Putamen (tissue), 1 donor: Measurements from ENCODE around the gene RSRC1.
A peak's percentile ranks its signal among the peaks of the same experiment; 100 is the strongest.
"Not testable (repeated sequence)": the region's sequence is repeated elsewhere in the genome, so short reads cannot be mapped to it uniquely, and the experiment has no call there.

Source experiments
- DNase-seq: peaks from one replicate; pipeline ENCODE4 v3.0.0-alpha.2; 2016; ENCODE audit warnings: low spot score

The RSRC1 gene

DNA sequence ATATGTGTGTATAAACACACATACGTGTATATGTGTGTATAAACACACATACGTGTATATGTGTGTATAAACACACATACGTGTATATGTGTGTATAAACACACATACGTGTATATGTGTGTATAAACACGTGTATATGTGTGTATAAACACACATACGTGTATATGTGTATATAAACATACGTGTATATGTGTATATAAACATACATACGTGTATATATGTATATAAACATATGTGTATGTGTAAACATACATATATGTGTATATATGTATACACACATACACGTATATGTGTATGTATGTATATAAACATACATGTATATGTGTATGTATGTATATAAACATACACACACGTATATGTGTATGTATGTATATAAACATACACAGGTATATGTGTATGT lies 119.1 kb downstream of the RSRC1 start:
- not testable (repeated sequence) for DNase-seq

DNA sequence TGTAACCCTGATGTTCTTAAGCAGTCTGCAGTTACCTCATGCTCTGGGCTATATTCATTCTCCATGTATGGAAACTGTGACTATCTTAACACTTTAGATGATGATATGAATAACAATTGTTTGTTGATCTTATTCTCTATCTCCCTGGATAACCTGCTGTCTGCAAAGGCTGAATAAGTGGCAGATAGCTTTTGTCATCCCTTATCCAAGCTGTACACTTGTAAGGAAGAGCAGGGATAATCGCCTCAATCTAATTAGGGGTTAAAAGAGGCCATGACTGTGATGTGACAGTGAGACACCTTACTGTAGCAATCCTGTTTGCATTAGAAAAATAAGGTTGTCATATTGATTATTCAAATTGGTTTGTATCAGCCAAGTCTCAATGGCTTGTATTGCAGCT lies 123.9 kb downstream of the RSRC1 start:
- DNase-seq: no peak

DNA sequence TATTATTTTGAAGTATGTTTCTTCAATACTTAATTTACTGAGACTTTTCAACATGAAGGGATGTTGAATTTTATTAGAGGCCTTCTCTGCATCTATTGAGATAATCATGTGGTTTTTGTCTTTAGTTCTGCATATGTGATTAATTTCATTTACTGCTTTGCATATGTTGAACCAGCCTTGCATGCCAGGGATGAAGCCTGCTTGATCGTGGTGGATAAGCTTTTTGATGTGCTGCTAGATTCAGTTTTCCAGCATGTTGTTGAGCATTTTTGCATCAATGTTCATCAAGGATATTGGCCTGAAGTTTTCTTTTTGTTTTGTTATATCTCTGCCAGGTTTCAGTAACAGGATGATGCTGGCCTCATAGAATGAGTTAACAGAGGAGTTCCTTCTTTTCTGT lies 134.4 kb downstream of the RSRC1 start:
- DNase-seq: no peak

DNA sequence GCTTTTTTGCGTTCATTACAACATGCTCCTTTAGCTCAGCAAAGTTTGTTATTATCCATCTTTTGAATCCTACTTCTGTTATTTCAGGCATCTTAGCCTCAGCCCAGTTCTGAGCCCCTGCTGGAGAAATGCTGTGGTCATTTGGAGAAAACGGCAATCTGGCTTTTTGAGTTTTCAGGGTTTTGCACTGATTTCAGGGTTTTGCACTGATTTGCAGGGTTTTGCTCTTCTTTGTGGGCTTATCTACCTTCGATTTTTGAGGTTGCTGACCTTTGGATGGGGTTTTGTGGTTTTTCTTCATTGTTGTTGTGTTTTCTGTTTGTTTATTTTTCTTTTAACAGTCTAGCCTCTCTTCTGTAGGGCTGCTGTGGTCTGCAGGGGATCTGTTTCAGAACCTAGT lies 137.4 kb downstream of the RSRC1 start:
- DNase-seq: no peak

DNA sequence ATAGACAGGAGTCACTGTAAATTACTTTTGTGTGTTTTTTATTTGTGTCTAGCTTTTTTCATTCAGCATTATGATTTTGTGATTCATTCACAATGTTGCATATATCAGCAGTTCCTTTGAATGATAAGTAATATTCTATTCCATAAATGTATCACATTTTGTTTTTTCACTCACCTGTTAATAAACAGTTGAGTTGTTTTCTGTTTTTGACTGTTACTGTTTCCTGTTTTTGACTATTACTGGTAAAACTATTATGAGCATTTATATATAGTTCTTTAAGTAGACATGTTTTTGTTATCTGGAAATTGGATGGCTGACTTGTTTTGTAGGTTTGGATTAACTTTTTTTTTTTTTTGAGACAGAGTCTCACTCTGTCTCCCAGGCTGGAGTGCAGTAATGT lies 138.4 kb downstream of the RSRC1 start:
- no peak for DNase-seq

DNA sequence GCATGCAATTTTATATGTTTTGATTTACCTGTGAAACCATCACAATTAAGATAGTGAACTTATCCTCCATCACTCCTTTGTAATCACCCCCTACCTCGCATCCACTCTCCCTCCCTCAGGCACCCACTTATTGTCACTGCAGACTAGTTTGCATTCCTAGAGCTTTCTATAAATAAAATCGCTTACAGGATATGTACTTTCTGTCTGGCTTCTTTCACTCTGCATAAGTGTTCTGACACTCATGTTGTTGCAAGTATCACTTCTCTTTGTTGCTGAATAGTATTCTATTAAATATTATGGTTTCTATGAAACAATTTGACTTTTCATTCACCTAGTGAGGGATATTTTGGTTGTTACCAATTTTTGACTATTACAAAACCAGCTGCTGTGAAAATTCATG lies 139.3 kb downstream of the RSRC1 start:
- no peak for DNase-seq

DNA sequence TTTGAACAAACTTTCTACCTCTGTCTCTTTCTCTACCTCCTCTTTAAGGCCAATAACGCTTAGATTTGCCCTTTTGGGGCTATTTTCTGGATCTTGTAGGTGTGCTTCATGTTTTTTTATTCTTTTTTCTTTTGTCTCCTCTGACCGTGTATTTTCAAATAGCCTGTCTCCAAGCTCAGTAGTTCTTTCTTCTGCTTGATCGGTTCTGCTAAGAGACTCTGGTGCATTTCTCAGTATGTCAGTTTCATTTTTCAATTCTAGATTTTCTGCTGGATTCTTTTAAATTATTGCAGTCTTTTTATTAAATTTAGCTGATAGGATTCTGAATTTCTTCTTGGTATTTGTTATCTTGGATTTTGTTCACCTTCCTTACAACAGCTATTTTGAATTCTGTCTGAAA lies 148.7 kb downstream of the RSRC1 start:
- no peak for DNase-seq

DNA sequence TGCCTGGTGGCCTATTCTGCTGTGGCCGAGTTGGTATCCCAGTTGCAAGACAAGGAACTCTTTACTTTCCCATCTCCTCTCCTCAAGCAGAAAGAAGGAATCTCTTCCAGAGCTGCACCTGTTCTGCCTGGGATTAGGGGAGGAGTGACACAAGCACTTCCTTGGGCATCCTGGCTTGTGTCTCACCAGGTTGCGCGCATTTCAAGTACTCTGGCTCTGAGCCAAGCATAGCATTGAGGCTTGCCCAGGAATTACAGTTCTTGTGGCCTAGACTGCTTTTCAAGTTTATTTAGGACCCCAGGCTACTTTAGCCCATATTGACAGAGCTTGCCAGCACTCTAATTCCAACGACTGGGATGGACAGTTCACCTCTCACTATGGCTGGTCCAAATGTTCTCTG lies 150.5 kb downstream of the RSRC1 start:
- no peak for DNase-seq

DNA sequence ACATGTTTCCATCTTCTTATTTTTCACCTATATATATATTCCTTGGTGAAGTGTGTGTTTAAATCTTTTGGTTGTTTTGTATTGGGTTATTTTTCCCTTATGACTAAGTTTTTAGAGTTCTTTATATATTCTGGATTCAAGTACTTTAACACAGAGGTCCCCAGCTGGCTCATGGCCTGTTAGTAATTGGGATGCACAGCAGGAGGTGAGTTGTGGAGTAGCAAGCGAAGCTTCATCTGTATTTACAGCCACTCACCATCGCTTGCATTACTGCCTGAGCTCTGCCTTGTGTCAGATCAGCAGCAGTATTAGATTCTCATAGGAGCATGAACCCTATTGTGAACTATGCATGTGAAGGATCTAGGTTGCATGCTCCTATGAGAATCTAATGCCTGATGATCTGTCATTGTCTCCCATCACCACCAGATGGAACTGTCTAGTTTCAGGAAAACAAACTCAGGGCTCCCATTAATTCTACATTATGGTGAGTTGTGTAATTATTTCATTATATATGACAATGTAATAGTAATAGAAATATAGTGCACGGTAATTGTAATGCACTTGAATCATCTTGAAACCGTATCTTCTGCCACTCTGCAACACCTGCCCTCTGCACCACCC lies 151.6 kb downstream of the RSRC1 start:
- no peak for DNase-seq

DNA sequence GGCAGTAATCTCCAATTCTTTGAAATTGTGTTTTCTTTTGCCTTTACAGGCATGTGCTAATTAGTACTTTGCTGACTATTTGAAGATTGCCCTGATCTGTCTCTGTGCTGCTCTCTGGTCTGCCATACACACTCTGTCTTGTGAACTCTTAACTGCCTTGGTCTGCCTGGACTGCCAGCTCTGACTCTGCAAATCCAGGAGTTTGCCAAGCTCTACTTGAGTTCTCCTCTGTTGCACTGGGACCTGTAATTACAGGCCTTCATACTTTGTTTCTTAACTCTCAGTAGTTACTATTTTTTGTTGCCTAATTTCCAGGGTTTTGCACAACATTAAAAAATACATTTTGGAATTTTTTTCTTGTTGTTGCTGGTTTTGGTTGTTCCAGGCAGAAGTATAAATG lies 155.0 kb downstream of the RSRC1 start:
- no peak for DNase-seq

DNA sequence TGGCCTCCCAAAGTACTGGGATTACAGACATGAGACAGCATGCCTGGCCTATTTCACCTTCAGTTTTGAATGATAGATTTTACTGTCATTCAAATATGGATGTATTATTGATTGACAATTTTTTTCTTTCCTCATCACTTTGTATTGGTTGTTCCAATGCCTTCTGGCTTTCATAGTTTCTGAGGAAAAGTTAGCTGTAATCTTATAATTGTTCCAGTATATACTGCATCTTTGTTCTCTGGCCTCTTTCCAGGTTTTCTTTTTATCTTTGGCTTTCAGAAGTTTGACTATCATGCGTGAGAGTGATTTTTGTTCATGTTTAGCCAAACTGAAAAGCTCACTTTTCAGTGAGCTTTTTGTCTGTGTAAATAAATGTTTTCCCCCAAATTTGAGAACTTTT lies 157.1 kb downstream of the RSRC1 start:
- DNase-seq: no peak

DNA sequence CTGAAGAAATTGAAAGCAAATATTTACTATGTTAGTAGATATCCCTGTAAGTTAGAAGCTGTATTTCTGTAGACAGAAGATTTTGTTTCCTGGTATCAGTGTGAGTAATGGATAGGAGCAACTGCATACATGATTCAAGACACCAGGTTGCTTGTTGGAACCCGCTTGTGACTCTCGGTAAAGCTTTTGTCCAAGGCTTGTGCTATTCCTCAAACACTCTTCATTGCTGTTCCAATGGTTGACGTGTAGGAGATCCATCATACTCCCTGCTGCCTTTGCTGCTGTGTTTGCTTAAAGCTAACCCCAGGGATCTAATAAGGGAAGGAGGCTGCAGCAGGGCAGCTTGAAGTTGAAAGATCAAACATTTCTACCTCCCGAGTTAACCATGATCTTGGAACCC lies 160.1 kb downstream of the RSRC1 start:
- DNase-seq: no peak

DNA sequence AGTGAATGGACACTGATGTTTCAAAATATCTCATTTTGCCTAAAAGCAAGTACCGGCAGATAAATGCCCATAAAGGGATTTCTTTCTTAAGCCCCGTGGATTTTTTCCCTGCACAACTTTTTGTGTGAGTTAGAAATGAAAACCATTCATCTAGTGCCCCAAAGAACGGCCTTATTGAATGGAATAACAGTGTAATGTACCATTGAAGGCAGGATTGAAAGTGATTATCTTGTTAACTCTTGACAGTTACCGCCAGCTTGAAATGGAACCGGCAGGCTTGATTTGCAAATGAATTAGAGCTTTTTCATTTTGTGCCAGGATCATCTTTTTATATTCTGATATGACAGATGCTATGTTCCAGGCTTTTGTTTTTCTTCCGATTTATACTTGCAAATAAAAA lies 162.2 kb downstream of the RSRC1 start:
- DNase-seq: no peak

DNA sequence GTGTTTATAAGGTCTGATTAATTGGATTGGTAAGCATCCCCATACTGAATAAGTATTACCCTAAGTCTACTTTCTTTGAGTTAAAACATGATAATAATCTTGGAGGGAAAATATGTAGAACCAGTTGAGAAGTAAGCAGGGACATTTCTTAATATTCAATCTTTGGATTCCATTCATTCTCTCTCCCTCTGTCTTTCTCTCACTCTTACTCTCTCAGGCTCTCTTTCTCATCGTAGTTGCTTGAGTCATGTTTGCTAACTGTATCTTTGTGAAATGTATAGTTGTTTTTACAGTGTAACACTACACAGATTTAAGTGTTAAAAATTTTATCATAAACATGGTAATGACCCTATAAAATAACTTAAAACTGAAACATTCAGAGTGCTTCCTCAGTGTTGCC lies 163.8 kb downstream of the RSRC1 start:
- DNase-seq: no peak

DNA sequence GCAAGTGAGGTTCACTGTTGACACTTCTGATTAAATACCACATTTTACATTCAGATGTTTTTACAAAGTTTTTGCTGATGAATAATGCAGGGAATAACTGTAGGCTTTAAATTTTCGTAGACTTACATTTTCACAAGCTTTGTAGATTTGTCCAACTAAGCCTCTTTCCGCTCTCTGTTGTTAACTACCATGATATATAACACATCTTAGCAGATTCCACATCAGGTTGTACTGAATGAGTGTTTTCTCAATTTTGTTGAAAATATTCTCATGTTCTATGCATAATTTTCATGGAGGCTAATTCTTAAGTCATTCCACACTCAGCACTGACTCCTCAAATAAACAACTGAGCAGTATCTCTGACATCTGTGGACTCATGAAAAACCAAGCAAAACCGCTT lies 168.3 kb downstream of the RSRC1 start:
- DNase-seq: no peak

DNA sequence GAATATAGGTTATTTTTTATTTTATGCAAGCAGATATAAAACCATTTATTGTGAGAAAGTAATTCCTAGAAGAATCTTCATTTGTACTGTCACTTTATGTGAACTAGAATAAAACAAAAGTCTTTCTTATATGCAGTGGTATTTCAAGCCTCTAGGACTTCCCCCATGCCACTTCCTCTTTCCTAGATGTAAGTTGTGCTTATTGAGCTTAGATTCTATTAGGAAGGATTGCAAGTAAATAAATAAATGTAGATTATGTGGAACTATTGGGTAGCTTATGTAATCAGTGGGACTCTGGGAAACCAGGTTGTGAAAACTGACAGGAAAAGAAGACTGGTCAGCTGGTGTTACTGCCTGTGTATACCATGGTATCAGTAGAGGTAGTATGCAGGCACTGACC lies 169.7 kb downstream of the RSRC1 start:
- no peak for DNase-seq

DNA sequence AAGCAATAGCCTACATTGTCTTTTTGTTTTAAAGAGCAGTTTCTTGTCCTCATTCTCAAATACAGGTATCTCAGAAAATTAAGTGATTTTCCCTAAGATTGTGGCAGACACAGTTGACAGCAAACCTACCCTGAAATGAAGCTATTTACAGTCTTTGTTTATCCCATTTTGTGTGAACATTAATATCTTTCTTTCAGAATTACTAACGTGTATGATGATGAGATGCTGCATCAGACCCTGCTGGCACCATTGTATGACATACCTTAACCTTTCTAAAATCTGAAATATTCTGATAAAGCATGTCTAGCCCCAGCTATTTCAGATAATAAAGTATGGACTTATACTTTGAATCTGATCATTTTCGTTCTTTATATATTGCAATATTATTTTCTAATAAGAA lies 185.9 kb downstream of the RSRC1 start:
- DNase-seq: no peak

DNA sequence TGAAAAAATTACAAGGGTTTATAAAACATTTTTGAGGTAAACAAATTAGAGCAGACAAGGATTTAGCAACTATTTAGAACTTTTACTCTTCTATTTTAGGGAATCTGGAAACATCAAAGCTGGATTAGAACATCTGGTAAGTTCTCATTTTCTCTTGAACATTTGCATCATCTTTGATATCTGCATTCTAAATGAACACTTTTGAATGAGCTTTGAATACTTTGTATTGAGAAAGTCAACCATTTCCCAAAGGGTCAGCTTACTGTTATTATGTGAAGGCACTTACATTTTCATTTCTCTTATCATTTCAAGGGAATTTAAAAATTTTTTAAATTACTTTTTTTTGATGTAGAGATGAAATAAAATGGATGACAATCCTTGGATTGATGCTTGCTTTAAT lies 188.1 kb downstream of the RSRC1 start:
- DNase-seq: no peak

DNA sequence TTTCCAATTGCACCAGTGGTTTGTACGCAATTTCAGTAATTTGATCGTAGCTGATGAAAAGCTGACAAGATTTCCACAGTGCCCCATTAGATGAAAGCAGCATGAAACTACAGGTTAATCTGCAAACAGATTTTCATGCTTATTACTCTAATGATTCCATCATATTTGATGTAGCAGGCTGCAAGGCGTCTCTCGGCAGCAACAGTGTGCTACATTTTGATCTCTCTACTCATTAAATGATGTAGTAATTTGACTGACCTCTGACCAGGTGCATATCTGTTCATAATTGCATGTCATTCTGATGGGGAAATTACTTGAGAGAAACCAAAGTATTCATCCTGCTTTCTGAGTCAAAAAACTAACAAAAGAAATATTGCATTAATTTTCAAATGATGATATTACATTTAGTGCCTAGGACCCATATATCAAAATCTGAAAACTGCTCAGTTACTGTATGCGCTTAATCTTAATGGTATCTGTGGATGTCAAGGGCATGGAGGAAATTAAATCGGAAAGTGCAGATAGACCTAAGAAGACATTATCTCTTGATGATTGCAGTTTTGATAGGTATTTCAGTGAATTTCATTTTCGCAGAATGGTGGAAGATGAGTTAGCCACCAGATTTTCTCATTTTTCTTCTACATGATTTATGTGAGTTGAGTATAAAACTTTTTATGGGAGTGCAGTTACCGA lies 198.5 kb downstream of the RSRC1 start:
- no peak for DNase-seq

DNA sequence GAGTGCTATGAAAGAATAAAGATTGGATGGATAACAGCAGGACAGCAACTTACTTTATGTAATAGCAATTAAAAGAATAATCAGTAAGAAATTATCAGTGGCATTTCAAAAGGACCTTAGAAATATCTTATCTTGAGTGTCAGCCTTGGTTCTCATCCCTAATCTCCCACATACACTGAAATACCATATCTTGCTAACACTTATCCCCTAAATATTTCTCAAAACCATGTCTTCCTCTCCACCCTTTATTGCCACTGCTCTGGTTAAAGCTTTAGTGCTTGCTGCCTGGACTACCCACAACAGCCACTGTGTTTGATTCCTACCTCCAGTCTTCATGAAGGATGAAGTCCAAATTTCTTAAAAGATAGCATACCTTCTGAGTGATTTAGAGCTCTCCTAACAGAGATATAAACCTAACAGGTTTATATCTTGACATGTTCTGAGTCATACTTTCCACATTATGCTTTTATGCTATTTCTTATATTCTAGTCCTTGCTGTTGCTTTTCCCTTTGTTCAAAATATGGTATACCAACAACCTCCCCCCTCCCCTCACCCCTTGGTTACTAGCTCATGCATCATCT lies 202.8 kb downstream of the RSRC1 start:
- no peak for DNase-seq

DNA sequence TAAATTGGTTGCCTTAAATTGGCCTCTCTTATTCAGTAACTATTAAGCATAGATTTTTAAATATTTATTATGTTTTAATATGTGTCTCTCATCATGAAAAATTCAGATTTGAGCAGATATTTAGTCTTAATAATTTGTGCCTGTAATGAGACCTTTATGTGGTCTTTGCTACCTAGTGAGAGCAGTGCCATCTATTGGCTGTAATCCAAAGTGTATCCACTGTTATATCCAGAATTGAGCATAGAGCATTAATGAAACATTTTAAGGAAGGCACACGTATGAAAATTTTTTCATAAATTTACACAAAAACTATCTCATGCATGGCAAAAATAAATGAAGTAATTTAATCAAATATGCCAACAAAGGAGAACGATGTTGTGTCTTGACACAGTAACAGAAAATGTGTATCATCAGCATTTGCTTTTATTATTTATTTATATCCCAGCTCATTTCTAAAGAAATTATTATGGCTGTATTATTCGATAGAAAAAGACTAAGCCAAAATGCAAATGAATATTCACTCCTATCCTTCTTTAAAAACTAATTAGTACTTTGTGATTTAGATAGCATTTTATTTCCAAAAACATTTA lies 203.5 kb downstream of the RSRC1 start:
- DNase-seq: peak; percentile 18

DNA sequence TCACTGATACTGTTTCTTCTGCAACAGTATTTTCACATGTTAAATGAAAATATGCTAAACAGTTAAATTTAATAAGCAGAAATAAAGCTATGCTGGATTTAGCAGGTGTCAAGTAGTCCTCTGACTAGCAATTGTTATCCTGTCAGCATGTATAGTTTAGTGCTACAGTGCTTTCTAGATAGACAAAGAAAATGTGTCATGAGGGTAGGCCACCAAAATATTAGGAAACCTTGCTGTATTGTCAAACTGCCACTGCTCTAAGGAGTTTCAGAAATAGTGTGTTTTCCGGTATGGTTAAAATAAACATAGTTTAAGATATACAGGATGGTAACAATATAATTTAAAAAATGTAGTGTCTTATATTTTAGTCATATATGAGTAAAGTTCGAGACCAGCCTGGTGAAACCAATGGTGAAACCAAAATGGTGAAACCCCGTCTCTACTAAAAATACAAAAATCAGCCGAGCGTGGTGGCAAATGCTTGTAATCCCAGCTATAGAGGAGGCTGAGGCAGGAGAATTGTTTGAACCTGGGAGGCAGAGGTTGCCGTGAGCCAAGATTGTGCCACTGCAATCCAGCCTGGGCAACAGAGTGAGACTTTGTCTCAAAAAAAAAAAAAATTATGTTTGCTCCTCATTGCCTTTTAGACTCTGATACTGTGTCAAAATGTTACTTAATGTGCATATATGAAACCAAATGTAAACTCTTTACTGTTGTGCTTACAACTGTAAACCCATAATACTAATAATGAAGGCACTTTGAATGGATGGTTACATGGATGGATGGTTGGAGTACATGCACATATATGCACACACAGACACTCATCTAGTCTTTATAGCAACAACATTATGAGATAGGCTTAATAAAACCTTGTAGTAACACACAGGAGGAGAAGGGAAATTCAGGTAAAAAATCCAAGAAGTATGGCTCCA lies 204.8 kb downstream of the RSRC1 start:
- DNase-seq: no peak
